Panc1 (cell line): ENCODE measurements around the gene ABCB1. TPM values are rescaled to one million over a fixed set of nuclear protein-coding genes. Genes with fewer than 3 reads are reported as not detected.

Source experiments
- ATAC-seq: fragments of 200-7000 bp; cut with Tn5 transposase; 2 replicates; pipeline ENCODE4 v1.9.1; 2020; ENCODE audit warnings: mild to moderate bottlenecking, moderate library complexity
- BruUV-seq: library from RNA; stranded (reverse); fragments of 400-500 nt; replicated peaks from 2 replicates; lab custom pipeline; 2021; lab: Mats Ljungman, UMichigan
- CTCF ChIA-PET: fragments of 300-600 bp; sonication (Branson Sonifier 250); formaldehyde crosslinking; loops from one replicate; lab custom pipeline; 2022; ENCODE audit warnings: antibody characterized with exemption; lab: Charles Lee
- POLR2A ChIA-PET: fragments of 300-600 bp; sonication (Branson Sonifier 250); formaldehyde crosslinking; loops from one replicate; lab custom pipeline; 2022; ENCODE audit warnings: antibody characterized with exemption; lab: Charles Lee
- DNase-seq: peaks from one replicate; pipeline ENCODE4 v3.0.0-alpha.2; 2010; ENCODE audit warnings: low read depth, low spot score
- H3K27ac ChIP-seq: 2 replicates; pipeline ENCODE4 v1.5.1; 2011; ENCODE audit warnings: mild to moderate bottlenecking, low read length, inconsistent platforms
- H3K27me3 ChIP-seq: fragments of 200-500 bp; sonication (Bioruptor generic); 2 replicates; pipeline ENCODE4 v1.6.0; 2014; ENCODE audit warnings: low read length, inconsistent platforms; ENCODE audit not compliant: control insufficient read depth, insufficient read depth
- H3K36me3 ChIP-seq: fragments of 200-500 bp; sonication (Bioruptor generic); 2 replicates; pipeline ENCODE4 v1.5.1; 2014; ENCODE audit warnings: inconsistent platforms, mild to moderate bottlenecking, low read length, moderate library complexity; ENCODE audit not compliant: control insufficient read depth, insufficient read depth
- H3K4me1 ChIP-seq: 2 replicates; pipeline ENCODE4 v1.5.1; 2011; ENCODE audit warnings: inconsistent platforms, mild to moderate bottlenecking, low read length, moderate library complexity; ENCODE audit not compliant: control insufficient read depth, insufficient read depth
- H3K4me3 ChIP-seq, 2 experiments: 2 replicates each; pipeline ENCODE4 v1.5.1; 2011 to 2012; ENCODE audit warnings: low read depth in 2 of 2, low read length in 2 of 2, mild to moderate bottlenecking in 2 of 2, inconsistent platforms in 1 of 2, moderate library complexity in 1 of 2
- H3K9me3 ChIP-seq: fragments of 200-500 bp; sonication (Bioruptor generic); 2 replicates; pipeline ENCODE4 v1.5.1; 2014; ENCODE audit warnings: low read depth, mild to moderate bottlenecking, inconsistent platforms, low read length, moderate library complexity; ENCODE audit not compliant: control insufficient read depth, insufficient read depth
- POLR2AphosphoS5 ChIP-seq: IDR thresholded peaks from 2 replicates; pipeline ENCODE4 v1.6.1; 2012; ENCODE audit warnings: mild to moderate bottlenecking, low read depth, low read length, moderate library complexity
- REST ChIP-seq, 2 experiments: IDR thresholded peaks; 2 replicates each; pipeline ENCODE4 v1.6.1; 2011 to 2012; ENCODE audit warnings: low read depth in 2 of 2, control low read depth in 1 of 2, low read length in 1 of 2, mild to moderate bottlenecking in 1 of 2, moderate library complexity in 1 of 2; ENCODE audit not compliant: insufficient read depth in 1 of 2
- SIN3A ChIP-seq: IDR thresholded peaks from 2 replicates; pipeline ENCODE4 v1.6.1; 2012; ENCODE audit warnings: low read depth, mild to moderate bottlenecking, low read length, moderate library complexity, borderline replicate concordance; ENCODE audit not compliant: insufficient read depth
- TCF7L2 ChIP-seq: IDR thresholded peaks from 2 replicates; pipeline ENCODE4 v1.6.1; 2011; ENCODE audit warnings: mild to moderate bottlenecking, low read depth, low read length, inconsistent platforms
- in situ Hi-C: cut with HindIII; loops from 2 replicates; pipeline ENCODE4 v1.10.0; 2016; ENCODE audit warnings: low sequenced_read_pairs, low pct_unique_long_range_greater_than_20kb
- intact Hi-C: fragments of 100-400 bp; cut with micrococcal nuclease; formaldehyde crosslinking; loops from one replicate; pipeline ENCODE4 v1.10.0; 2022; ENCODE audit not compliant: unreplicated experiment
- total RNA-seq: library from RNA; stranded (reverse); gene quantifications from one replicate; pipeline ENCODE4 v1.2.1, GENCODE V29; 2021; ENCODE audit not compliant: unreplicated experiment
- TF ChIP-seq, protein P1 (sequence below): fragments of 450-650 bp; IDR thresholded peaks from 2 replicates; pipeline ENCODE4 v1.5.1; 2017; ENCODE audit warnings: mild to moderate bottlenecking

The ABCB1 gene
- total RNA-seq, 1 experiment from 2014 or later = 0.67 TPM

GRCh38 chr7:87538052-87538451 lies 62.6 kb downstream of the ABCB1 start:
- intact Hi-C loops (no loop called here), in situ Hi-C loops (no loop called here)
- ChIA-PET POLR2A (no interaction called here), CTCF (no interaction called here)
- no peak overlapping the region for H3K27ac ChIP-seq
- no peak for ATAC-seq
- no peaks in the 10 kb centered on the region for H3K27me3 ChIP-seq
- DNase-seq = no peak
- no peaks in the 10 kb centered on the region for H3K4me1 ChIP-seq
- TF ChIP-seq, protein P1, sequence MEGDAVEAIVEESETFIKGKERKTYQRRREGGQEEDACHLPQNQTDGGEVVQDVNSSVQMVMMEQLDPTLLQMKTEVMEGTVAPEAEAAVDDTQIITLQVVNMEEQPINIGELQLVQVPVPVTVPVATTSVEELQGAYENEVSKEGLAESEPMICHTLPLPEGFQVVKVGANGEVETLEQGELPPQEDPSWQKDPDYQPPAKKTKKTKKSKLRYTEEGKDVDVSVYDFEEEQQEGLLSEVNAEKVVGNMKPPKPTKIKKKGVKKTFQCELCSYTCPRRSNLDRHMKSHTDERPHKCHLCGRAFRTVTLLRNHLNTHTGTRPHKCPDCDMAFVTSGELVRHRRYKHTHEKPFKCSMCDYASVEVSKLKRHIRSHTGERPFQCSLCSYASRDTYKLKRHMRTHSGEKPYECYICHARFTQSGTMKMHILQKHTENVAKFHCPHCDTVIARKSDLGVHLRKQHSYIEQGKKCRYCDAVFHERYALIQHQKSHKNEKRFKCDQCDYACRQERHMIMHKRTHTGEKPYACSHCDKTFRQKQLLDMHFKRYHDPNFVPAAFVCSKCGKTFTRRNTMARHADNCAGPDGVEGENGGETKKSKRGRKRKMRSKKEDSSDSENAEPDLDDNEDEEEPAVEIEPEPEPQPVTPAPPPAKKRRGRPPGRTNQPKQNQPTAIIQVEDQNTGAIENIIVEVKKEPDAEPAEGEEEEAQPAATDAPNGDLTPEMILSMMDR = no peak
- TF ChIP-seq POLR2AphosphoS5 (no peak), REST (IDR thresholded peaks at IDR 0.05; ENCODE audit: insufficient read depth in 1 of 2, low read depth in 2 of 2, low read length in 1 of 2) (no peak), SIN3A (no peak), TCF7L2 (no peak)
- H3K4me3 ChIP-seq = no peak overlapping the region
- H3K36me3 ChIP-seq = no peaks in the 10 kb centered on the region
- no peaks in the 10 kb centered on the region for H3K9me3 ChIP-seq
- no TSS peak for BruUV-seq

DNA sequence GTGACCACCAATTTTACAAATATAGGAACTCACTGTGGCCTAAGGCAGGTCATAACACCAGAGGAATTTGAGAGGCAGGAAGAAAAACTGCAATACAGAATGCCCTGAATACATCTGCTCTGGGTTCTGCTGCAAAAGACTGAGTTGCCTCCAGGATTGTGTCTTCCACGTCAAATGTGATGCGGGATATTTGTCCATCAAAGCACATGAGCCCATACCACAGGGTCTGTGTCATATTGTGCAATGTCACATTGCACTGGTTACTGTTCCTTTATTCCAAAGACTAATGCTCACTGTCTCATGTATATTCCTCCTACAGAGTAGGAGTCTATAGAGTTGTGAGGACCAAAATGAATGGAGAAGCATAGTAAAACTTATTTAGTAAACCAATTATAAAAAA lies 66.6 kb downstream of the ABCB1 start:
- H3K27me3 ChIP-seq = no peaks in the 10 kb centered on the region
- H3K4me3 ChIP-seq = no peak overlapping the region
- in situ Hi-C loops = no loop called here
- POLR2A ChIA-PET = no interaction called here
- CTCF ChIA-PET = no interaction called here
- DNase-seq (no peak), ATAC-seq (no peak)
- intact Hi-C loops = no loop called here
- no peak overlapping the region for H3K27ac ChIP-seq
- BruUV-seq = no TSS peak
- no peaks in the 10 kb centered on the region for H3K36me3 ChIP-seq
- no peak for TF ChIP-seq POLR2AphosphoS5
- no peak for TF ChIP-seq TCF7L2
- TF ChIP-seq SIN3A = no peak
- no peak for TF ChIP-seq REST (IDR thresholded peaks at IDR 0.05; ENCODE audit: insufficient read depth in 1 of 2, low read depth in 2 of 2, low read length in 1 of 2)
- TF ChIP-seq, protein P1 = no peak
- no peaks in the 10 kb centered on the region for H3K9me3 ChIP-seq
- no peaks in the 10 kb centered on the region for H3K4me1 ChIP-seq
